ENCODE measurements around the gene WDR64.
A peak's percentile ranks its signal among the peaks of the same experiment; 100 is the strongest.
"Not testable (repeated sequence)": the region's sequence is repeated elsewhere in the genome, so short reads cannot be mapped to it uniquely, and the experiment has no call there.

Gene WDR64

DNA sequence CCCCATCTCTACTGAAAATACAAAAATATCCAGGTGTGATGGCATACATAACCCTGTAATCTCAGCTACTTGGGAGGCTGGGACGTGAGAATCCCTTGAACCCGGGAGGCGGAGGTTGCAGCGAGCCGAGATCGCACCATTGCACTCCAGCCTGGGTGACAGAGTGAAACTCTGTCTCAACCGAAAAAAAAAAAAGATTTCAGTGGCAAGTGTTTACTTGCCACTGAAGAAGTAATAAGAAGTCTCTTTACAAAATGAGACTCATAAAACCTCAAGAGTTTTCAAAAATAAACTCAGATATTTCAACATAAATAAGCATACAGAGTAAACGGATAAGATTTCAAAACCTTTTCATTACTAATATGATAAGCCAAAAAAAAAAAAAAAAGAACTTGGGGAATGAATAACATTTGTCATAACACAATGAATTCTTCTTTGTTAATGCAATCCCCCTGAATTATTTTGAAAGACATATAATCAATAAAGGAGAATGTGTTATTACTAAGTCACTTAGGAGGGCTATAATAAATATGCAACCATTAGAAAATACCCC lies 161.8 kb downstream of the WDR64 start:
- no peak for DNase-seq

DNA sequence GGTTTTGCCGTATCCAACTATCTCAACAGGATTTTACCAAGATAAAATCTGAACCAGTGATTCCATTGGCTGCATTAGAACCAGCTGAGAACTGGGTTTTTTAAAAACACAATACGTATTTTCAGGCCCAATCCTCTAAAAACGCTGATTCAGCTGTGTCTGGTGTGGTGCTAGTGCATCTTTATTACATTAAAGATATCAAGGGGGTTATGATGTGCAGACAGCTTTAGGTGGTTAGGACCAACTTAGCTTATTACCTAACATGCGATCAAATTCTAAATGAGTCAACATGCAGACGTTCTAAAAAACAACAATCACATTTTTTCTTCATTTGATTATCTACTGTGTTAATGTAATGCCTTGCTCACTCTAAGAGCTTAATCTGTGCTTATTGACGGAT lies 163.9 kb downstream of the WDR64 start:
- DNase-seq = no peak

DNA sequence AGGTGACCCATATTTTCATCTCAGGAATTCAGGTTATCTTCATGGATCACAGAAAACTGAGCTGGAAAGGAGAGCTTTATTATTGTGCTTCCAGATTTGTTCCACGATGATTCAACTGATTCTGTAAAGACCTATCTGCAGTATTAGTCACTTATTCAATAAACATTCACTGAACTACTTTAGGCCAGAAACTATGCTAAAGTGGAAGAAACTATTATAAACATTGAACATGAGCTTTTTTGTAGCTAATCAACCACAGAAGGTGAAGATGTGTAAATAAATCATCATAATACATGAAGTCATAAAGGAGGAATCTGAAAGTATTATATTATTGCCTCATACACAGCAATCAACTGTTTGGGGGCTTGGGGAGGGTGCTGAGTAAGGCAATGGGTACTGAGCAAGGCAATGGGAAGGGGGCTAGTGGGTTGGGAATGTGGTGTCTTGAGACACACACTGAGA lies 165.3 kb downstream of the WDR64 start:
- DNase-seq = no peak

DNA sequence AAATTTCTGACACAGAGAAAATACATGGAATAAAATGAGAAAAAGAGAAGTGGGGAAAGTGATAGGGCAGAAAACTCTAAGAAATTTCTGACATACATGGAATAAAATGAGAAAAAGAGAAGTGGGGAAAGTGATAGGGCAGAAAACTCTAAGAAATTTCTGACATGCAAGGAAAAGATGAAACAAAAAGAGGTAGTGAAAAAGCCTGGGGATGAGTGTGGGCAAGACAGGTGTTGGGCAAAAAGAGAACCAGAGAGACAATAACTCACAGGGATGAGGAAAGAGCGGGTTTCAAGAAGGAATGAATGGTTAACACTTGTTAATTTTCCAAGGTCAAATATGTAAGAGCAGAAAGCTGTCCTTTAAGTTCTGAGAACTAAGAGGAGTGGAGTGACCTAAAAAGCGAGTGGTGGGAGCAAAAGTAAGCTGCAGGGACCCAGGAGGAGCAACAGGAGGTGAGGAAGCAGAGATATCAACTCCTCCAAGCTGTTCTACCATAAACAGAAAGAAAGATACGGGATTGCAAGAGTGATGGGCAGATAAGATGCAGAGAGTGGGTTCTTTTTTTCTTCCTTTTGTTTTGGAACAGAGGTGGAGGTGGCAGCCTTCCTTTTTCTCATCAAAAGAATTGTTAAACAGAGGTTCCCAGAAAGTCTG lies 166.0 kb downstream of the WDR64 start:
- DNase-seq = peak; percentile 36

DNA sequence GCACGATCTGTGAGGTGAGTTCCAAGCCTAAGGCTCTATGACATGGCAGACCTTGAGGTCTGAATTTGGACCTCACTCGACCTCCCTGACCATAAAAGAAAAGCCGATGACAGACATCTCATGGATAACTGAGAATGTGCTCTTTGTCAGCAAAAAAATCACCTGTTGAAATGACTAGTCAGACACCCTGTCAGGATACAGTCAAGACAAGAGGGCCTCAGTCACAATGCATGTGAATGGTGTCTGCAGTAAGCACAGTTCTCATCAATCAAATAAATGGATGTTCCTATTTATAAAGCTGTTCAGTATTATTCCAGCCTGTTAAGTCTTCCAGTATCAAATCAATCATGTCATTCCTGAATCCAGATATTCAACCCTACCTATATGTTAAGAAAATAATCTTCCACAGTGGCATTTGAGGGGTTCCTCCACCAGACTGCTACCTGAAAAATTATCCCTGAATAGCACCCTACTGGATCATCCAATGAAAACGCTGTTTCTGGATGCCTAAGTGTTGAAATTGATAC lies 167.3 kb downstream of the WDR64 start:
- DNase-seq = no peak

DNA sequence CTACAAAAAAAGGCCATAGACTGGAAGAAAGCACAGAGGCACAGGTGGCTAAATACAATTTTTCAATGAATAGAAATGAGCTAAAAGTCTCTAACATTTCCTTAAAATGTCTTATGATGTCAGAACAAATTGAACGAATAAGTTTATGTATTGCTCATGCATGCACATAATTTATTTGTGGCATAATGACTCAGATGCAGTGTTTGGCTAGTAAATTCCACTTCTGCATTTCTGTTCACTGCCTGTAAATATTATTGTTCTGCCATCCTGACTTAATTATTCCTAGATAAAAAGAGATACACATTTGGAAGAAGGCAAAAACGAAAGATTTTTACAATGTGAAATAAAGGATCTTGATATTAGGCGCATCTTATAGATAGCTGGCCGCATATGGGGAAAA lies 169.3 kb downstream of the WDR64 start:
- DNase-seq = no peak

DNA sequence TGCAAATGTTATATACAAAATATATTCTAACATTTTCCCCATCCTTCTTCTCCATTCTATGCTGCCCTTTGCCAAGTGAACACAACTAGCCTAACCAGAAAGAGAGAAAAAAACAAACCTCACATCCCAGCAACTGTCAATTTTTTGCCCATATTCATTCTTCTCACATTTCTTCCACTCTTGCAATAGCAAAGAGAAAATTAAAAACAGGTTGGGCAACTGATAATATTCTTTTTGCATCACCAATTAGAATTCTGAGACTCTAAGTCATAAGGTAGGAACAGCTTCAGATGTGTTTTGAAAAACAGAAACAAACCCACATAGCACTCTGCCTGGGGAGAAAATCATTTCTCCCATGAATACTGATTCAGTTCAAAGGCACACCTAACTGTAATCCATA lies 170.8 kb downstream of the WDR64 start:
- no peak for DNase-seq

DNA sequence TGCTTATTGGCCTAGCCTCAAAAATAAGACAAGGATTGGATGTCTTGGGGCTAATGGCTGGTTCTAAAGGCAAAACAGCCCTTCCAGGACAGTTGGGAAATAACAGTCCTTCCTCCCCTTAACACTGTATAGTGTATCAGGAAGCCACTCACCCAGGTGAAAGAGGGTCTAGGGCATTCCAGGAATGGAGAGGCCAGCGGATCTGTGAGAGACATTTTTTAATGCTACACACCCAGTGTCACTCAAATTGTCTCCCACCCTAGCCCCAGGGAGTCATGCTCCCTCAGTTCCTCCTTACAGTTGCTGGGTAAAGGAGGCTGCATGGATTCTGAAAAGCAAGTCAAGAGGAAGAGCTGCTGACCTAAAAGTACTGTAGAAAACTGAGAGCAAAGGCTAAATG lies 171.8 kb downstream of the WDR64 start:
- DNase-seq = no peak

DNA sequence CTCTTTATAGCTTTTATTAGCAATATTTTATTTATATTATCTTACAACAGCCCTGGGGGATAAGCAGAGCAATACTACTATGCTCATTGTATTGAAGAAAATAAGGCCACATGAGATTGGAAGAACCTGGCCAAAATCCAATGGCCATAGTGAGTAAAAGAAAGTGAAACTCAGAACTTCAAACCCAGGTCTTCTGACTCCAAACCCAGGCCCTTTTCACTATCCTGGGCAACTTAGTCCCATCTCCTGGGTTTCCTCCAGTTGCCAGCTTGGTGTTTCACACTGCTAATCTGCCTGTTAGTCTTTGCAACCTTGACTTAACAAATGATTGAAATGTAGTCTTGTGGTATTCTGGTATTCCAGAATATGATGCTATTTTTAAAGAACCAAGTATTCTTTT lies 173.5 kb downstream of the WDR64 start:
- DNase-seq = peak; percentile 62

DNA sequence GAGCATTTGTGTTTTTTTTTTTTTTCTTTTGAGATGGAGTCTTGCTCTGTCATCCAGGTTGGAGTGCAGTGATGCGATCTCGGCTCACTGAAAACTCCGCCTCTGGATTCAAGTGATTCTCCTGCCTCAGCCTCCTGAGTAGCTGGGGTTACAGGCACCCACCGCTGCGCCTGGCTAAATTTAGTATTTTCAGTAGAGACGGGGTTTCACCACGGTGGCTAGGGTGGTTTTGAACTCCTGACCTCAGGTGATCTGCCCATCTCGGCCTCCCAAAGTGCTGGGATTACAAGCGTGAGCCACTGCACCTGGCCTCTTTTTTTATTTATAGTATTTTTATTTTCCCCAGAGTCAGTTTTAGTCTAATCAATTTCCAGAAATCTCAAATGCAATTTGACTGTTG lies 174.5 kb downstream of the WDR64 start:
- not testable (repeated sequence) for DNase-seq

DNA sequence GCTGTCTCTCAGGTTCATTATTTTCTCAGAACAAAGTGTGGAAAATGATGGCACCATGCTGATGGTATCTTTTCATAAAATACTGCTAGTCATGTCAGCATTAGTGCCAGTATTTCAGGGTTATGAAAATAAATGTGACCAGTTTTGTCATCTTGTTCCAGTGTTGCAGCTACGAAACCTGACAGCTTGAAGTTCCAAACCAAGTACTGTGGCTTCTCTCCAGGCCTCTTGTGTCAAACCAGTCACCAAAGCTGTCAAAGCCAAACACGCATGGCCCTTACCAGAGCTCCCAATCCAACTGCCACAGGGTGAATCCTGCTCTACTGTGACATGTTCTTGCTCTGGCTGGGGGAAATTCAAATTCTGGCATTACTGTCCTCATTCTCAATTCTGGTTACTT lies 175.2 kb downstream of the WDR64 start:
- DNase-seq = no peak

DNA sequence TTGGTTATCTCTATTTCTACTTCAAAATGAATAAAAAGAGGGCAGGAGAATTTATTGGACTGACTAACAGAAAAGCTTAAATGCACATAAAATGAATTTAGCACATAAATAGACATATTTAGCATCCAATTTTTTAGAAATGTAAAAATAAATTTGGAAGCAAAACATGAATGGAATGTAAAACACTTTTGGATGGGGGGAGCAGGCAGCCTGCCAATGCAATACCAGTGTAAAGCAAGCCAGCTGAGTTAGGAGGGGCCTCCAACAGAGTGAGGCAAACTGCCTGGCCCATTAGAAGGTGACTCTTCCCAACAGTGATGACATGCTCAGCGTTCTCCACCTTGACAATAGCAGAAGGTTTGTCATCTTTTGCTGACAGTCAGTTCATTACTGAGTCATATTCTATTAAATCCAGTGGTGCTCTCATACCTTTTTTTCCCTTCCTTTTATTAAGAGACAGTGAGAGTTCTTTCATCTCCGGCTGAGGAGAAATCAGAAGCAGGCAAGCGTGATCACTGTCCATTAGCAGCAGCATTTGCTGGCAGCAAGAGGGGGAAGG lies 176.5 kb downstream of the WDR64 start:
- no peak for DNase-seq

DNA sequence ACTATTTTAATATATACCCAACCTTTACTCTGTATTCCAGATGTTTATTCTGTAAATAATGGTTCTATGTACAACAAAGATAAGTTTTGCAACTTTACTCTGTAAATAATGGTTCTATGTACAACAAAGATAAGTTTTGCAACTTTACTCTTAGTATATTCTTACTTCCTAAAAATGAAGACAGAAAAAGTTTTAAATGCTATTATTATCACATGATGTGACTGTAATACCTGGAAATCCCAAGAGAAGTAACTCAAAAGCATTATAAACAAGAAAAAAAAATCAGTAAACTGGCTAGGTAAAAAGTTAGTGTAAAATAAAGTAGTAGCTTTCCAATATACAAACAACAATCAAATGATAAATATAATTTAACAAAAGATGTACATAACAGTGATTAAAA lies 177.4 kb downstream of the WDR64 start:
- DNase-seq = no peak

DNA sequence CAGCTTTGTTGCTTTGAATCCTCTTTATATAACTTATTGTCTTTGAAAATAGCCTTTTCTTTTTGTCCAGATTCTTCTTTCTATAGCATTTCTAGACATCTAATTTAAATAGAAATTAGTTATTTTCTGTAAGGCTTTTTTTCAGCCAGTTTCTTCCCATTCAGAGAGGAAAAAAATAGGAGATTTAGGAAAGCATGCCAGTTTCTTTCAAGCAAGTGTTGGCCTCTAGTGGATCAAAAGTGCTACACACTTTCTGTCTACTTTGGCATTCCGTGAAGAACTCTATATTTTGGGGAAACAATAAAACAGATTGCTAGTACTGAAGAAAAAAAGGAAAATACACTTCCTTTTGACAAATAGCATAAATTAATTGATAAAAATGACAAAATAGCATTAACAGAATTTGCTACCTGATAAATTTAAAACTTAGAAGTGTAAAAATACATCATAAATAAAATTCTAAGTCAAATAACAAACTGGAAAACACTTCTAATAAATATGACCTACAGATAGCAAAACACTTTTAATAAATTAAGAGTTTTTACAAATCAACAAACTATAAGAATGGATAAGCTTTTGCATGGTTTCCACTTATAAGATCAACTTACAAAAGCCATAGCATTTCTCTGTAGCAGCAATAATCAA lies 182.8 kb downstream of the WDR64 start:
- DNase-seq = peak; percentile 33

DNA sequence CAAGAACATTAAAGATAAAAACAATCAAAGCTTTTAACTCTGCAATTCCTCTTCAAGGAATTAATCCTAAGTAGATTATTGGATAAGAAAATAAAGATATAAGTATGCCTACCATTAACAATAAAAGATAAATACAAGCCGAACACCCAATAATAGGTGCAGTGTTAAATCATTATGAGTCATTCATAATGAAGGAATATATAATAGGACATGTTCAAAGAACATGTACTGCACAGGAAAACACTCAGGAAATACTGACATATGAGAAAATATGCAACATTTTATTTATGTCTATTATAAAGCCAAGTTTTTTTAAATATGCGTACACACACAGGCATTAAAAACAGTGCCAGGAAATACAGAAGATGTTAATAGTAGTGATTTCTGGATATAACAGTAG lies 184.9 kb downstream of the WDR64 start:
- no peak for DNase-seq

DNA sequence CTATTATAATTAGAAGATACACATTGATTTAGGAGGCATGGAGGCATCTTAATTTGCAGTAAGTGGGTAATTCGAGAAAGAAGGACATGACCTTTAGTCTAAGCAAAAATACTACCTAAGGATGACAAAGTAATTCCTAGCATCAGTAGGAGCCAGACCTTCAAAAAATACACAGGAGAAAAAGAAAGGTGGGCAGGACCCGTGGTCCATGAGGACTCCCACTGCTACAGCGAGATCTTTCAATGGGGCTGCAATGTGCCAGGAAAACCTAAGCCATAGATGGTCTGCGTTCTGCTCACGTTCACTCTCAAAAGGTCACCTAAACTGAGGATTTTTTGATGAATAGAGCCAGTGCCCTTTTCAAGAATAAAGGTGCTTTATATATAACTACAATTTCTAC lies 185.3 kb downstream of the WDR64 start:
- no peak for DNase-seq

DNA sequence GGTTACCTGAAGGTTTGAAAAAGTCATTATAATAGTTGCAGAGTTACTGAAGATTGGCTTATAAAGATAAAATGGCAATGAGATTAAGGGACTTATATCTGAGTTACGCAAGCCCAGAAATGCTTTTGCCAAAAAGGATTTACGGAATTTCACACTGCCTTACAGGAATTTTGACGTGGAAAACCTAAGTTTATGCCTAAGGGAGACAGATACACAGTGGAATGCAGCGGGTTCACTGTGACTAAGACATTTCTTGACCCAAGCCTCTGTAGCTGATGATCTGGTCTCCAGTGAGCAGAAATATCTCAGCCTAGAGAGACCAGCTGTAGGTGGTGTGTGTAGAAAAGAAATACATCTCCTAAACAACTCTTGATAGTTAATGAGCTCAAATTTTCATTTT lies 185.8 kb downstream of the WDR64 start:
- no peak for DNase-seq

DNA sequence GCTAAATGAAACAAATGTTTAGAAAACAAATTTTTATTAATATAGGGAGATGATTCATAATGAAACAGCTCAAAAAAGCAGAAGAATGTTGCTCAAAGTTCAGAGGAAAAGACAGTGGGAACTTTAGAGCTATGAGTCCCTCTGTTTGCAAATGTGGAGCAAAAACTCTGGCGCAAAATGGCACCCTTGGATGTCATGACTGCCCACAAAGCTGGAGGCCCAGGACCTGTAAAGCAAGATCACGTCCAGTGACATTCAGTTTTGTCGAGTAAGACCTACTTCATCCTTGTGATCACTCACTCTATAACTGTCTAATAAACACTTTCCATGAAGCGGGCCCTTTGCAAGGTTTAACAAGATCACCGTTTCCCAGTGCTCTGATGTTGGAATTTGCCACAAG lies 186.8 kb downstream of the WDR64 start:
- no peak for DNase-seq

DNA sequence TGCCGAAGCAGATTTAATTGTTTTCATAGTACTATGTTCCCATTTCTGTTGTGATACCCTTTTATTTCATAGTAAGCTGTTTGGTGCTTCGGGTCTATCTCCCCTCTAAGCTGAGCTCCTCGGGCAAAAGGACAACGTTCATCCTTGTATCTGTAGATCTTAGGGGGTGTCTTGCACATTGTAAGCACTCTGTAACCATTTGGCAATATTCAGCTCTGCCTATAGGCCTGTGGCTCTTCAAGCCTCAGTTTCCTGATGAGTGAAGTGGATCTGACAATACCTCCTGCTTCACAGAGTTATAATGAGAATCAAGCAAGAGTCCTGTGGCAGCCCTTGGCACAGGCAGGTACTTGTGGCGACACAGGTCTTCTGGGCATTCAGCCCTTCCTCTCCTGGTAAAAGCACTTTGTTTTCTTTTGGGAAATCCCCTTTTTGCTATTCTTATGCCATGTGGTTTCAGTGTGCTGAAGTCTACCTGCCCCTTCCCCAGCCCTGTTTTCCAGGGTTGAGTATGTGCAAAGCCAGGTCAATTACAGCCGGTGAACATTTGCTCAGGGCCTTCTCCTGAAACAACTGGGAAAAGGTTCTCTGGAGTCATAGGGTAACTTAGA lies 187.4 kb downstream of the WDR64 start:
- DNase-seq = peak; percentile 42

DNA sequence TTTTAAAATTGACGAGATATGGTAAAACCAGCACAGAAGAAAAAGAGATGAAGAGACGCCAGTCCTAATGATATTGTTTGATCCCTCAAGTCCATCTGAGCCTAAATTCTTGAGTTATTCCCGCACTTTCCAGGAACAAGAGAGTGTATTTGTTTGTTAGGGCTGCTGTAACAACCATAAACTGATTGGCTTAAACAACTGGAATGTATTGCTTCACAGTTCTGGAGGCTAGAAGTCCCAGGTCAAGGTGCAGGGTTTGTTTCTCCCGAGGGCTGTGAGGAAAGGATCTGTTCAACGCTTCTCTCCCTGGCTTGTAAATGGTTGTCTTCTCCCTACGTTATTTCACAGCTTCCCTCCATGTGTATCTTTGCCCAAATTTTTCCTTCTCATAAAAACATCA lies 188.1 kb downstream of the WDR64 start:
- DNase-seq = no peak

DNA sequence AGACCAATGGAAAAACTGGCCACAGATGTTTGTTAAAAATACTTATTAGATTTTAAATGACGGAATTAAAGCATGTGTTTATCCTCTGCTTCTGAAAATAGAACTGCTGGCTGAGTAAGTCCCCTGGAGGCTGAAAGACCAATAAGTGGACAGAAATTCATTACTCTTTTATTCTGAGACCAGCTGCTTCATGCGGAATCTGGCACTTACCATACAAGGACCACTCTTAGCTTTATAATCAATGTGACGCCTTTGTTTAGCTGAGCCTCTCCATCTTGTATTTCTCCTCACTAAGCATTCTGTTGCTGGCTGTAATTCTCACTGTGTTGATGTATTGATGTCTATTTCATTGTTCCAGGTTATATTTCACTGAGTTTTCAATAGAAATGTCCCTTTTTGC lies 189.6 kb downstream of the WDR64 start:
- DNase-seq = no peak

DNA sequence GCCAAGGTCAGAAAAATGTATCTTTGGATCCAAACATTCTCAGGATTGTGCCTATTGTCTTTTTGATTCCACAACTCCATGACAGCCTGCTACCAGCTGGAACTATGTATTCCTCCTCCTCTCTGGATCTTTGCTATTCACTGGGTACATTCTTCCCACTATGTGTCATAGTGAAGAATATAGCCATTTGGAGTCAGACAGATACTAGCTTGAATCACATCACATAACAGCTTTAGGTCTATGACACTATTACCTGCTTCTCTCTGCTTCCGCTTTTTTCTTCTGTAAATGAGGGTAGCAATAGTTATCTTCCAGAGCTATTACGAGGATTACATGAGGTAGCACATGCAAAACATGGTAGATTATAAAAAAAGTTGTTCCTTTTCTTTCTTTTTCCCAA lies 190.5 kb downstream of the WDR64 start:
- DNase-seq = no peak

DNA sequence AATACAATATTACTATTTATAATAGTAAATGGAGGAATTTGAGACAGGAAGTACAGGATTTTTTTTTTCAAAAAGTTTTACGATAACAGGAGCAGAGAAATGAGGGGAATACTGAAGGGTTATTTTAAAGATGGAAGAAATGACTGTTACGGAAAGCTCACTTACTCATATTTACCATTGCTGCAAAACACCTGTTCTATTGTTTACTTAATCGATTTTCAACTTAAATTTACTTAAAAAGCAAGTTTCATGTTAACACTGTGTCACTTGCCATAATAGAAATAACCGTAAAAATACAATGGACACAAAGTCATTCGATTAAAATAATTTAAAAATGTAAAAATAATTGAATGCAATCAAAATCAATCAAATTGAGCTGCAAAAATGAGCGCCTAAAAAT lies 192.5 kb downstream of the WDR64 start:
- DNase-seq = no peak

DNA sequence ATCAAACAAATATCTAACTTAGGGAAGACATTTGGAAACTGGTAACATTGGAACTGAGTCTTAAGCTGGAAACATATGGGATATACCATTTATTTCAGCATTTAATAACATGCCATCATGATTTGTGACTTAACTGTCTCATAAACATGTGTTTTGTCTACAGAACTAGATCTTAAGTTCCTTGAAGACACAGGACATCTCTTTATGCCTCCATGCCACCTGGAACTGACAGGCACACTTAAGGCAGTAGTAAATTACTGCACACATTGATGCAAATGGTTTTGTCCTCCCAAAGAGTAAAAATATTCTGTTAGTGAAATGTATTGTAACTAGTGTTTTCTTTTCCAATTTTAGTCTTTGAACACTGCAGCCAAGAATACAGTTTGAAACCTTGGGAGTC lies 194.3 kb downstream of the WDR64 start:
- no peak for DNase-seq

Data from RPMI8226 (cell line).